Common myeloid progenitor, CD34-positive (primary cell): Measurements from ENCODE around the gene GPR137C. TPM values are rescaled to one million over a fixed set of nuclear protein-coding genes. Genes with fewer than 3 reads are reported as not detected.

Source experiments
- CTCF ChIA-PET: fragments of 350-600 bp; sonication (Branson Sonifier 250); formaldehyde crosslinking; loops from one replicate; lab custom pipeline; 2021; ENCODE audit warnings: antibody characterized with exemption; lab: Charles Lee
- POLR2A ChIA-PET: fragments of 350-600 bp; sonication (Branson Sonifier 250); formaldehyde crosslinking; loops from one replicate; lab custom pipeline; 2021; ENCODE audit warnings: antibody characterized with exemption; lab: Charles Lee
- DNase-seq, 3 donors: peaks; one replicate each; pipeline versions ENCODE4 v3.0.0 to v3.0.0-alpha.2; 2013
- H3K27ac ChIP-seq, 2 experiments: 1 replicate in 1 of 2; 2 replicates in 1 of 2; pipeline ENCODE4 v1.7.0; 2013; ENCODE audit warnings: inconsistent platforms in 2 of 2, low read length in 2 of 2, mild to moderate bottlenecking in 2 of 2, low read depth in 1 of 2, moderate library complexity in 1 of 2; ENCODE audit not compliant: severe bottlenecking in 2 of 2, insufficient read depth in 1 of 2, poor library complexity in 1 of 2
- H3K27me3 ChIP-seq, 5 experiments: replicated peaks in 2 of 5; 1 replicate in 3 of 5; 2 replicates in 2 of 5; pipeline versions ENCODE4 v1.6.1 to v1.7.0; 2013; ENCODE audit warnings: low read length in 4 of 5, mild to moderate bottlenecking in 2 of 5, moderate library complexity in 2 of 5, inconsistent platforms in 1 of 5; ENCODE audit not compliant: insufficient read depth in 5 of 5, control insufficient read depth in 4 of 5
- H3K36me3 ChIP-seq, 4 experiments: 1 replicate in 2 of 4; 2 replicates in 2 of 4; pipeline versions ENCODE4 v1.6.1 to v1.7.0; 2013; ENCODE audit warnings: low read length in 3 of 4, control low read depth in 1 of 4, mild to moderate bottlenecking in 1 of 4; ENCODE audit not compliant: control insufficient read depth in 4 of 4, insufficient read depth in 4 of 4
- H3K4me1 ChIP-seq, 4 experiments: 1 replicate in 3 of 4; 2 replicates in 1 of 4; pipeline versions ENCODE4 v1.6.1 to v1.7.1; 2013; ENCODE audit warnings: low read length in 3 of 4, mild to moderate bottlenecking in 3 of 4, control low read depth in 1 of 4, inconsistent platforms in 1 of 4, moderate library complexity in 1 of 4; ENCODE audit not compliant: control insufficient read depth in 4 of 4, insufficient read depth in 4 of 4; ENCODE audit errors: control extremely low read depth in 1 of 4
- H3K4me3 ChIP-seq, 7 experiments: 1 replicate in 4 of 7; 2 replicates in 3 of 7; pipeline versions ENCODE4 v1.5.1 to v1.7.0; 2013; ENCODE audit warnings: mild to moderate bottlenecking in 7 of 7, low read length in 6 of 7, moderate library complexity in 6 of 7, inconsistent platforms in 2 of 7, low read depth in 2 of 7, control low read depth in 1 of 7; ENCODE audit not compliant: insufficient read depth in 4 of 7, control insufficient read depth in 1 of 7; ENCODE audit errors: extremely low read depth in 1 of 7
- H3K9me3 ChIP-seq, 5 experiments: 1 replicate in 4 of 5; 2 replicates in 1 of 5; pipeline versions ENCODE4 v1.6.1 to v1.7.1; 2013; ENCODE audit warnings: low read length in 4 of 5, mild to moderate bottlenecking in 2 of 5, inconsistent platforms in 1 of 5, low read depth in 1 of 5, moderate library complexity in 1 of 5; ENCODE audit not compliant: control insufficient read depth in 4 of 5, insufficient read depth in 2 of 5; ENCODE audit errors: control extremely low read depth in 1 of 5
- WGBS: methylation state at CpG from one replicate; pipeline ENCODE4 v1.1.5; 2013; ENCODE audit not compliant: insufficient coverage; 5-methylcytosine and 5-hydroxymethylcytosine counted together
- polyA plus RNA-seq: library from polyadenylated mRNA; unstranded; fragments of 120-200 nt; gene quantifications from one replicate; pipeline ENCODE4 v1.2.1, GENCODE V29; 2013

Gene GPR137C, protein sequence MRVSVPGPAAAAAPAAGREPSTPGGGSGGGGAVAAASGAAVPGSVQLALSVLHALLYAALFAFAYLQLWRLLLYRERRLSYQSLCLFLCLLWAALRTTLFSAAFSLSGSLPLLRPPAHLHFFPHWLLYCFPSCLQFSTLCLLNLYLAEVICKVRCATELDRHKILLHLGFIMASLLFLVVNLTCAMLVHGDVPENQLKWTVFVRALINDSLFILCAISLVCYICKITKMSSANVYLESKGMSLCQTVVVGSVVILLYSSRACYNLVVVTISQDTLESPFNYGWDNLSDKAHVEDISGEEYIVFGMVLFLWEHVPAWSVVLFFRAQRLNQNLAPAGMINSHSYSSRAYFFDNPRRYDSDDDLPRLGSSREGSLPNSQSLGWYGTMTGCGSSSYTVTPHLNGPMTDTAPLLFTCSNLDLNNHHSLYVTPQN
- 0.54 TPM for polyA plus RNA-seq

DNA sequence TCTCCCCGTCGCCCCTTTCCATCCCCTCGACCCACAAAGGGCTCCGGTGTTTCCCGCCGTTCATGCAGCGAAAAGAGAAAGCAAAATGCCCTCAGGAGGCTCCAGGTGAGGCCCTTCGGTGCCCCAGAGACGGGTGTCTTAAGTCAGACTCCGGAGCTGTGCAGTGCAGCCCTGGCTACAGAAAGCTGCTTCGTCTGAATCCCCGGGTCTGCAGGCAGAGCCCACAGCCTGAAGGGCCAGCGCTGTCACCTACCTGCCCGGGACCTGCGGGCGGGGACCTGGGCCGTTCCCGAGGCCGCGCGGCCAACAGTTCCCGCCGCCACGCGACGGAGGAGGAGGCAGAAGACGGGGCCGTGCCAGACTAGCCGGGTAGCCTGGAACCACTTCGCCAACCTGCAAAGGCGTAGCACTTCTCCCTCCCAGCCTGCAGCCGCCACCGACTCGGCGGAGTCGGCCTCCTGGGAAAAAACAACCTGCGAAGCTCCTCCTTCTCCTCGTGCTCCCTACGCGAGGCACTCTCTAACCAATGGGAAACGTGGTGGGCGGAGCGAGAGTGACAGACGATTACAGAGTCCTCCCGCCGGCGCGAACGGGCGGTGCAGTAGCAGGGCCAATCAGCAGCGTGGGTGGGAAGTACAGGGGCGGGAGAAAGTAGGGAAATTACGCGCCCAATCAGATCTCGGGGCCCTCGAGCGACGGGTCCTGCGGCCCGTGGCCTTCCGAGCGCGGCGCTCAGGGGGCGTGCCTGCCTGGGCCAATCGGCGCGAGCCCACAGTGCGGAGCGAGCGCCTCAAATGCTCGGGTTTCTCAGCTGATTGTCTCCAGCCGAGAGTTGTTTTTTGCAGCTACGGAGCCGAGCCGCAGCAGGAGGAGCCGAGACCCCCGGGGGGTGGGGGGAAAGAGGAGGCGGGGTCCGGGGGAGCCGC lies at the start of gene GPR137C, which contains the start of gene TXNDC16:
TSS of gene GPR137C (plus strand) at position 774 of the 926 bp plus-strand sequence. CDS start 312 bp downstream, outside the sequence.
TSS of gene TXNDC16 (minus strand) at position 443 of the 926 bp plus-strand sequence. CDS start 8,948 bp downstream, outside the sequence.
- Histone ChIP-seq H3K4me3 (peak within 1 kb of the TSS; percentile 80 to 96 (median 91)), H3K27me3 (peaks cover 0 to 3% (median 0%) of the 10 kb centered on the region in 5 experiments), H3K27ac (peak within 1 kb of the TSS; percentile 47 to 84), H3K4me1 (peaks cover 19 to 38% (median 27%) of the 10 kb centered on the region in 4 experiments), H3K36me3 (peaks cover 0 to 4% (median under 1%) of the 10 kb centered on the region in 4 experiments), H3K9me3 (no peaks in the 10 kb centered on the region)
- ChIA-PET CTCF (interaction anchor here (0.8 to 3.0 kb wide), 8 partner anchors 9 to 235 kb away, joined by 3 to 12 read pairs (median 6); no protein-coding TSS in a partner anchor), POLR2A (interaction anchor here (0.7 to 1.5 kb wide), 2 partner anchors 127 to 241 kb away, joined by 3 read pairs; no protein-coding TSS in a partner anchor)
- DNase-seq, result peak; percentile 100
- 0% methylated on average over 60 of the region's 81 CpGs for WGBS

DNA sequence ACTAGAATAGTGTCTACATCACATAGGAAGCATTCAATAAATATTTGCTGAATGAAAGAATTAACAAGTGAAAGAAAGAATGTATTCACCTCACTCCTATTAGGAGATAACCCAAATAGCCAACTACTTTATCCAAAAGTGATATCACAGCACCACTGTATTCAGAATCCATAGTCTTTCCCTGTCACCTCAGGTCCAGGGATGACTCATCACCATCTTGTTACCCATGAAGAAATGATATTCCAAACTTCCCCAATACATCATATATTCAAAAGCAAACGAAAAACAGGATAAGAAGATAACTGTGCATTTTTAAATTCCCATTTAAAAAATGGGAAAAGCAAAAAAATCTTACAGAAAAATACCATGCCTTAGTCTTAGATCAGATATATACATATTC lies 39.4 kb upstream of the GPR137C start:
- H3K36me3 ChIP-seq, result peaks cover 0 to 10% (median 5%) of the 10 kb centered on the region in 4 experiments
- H3K4me3 ChIP-seq, result no peak overlapping the region
- WGBS, result no CpG with 5 or more reads among the region's 1 CpG
- no peak for DNase-seq
- ChIA-PET POLR2A (no interaction called here), CTCF (no interaction called here)
- H3K9me3 ChIP-seq, result no peaks in the 10 kb centered on the region
- H3K4me1 ChIP-seq, result no peaks in the 10 kb centered on the region
- H3K27ac ChIP-seq, result no peak overlapping the region
- no peaks in the 10 kb centered on the region for H3K27me3 ChIP-seq

DNA sequence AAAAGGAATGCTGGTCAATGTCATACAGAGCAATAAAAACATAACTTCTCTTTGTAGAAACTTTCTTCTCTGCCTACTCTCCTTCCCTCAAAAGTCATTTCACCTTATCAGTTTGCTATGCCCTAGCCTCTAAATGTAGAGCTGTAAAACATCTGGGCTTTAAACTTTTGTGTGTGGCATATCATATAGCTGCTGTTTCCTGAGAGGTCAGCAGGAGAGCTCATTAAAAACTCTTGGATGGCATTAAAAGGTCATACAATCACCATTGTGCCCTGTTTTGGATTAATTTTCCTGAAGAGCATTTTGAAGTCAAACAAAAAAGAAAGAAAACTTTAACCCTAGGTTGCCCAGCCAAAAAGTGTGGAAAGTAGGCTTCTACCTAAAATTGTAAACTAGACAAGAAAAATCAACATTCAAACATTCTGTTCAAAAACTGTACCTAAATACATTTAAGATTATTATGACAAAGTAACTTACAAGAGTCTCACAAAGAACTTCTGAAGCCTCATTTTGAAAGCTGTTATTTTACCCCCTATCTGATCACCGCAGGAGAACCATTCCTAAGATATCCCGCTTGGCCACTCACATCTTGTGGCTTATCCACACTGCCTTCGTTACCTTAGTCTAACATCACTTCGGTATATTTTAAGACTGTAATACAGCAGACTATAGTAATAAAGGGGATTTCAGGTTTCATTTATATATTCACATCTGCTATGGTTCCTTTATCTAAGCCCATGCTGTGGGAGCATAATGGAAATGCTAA lies 38.4 kb upstream of the GPR137C start:
- Histone ChIP-seq H3K36me3 (peaks cover 0 to 10% (median 5%) of the 10 kb centered on the region in 4 experiments), H3K4me3 (no peak overlapping the region), H3K27ac (no peak overlapping the region), H3K9me3 (no peaks in the 10 kb centered on the region), H3K27me3 (no peaks in the 10 kb centered on the region), H3K4me1 (no peaks in the 10 kb centered on the region)
- POLR2A ChIA-PET, result no interaction called here
- CTCF ChIA-PET, result no interaction called here
- WGBS, result no CpG with 5 or more reads among the region's 4 CpGs
- peak in 1 of 3 donors; percentile 9 for DNase-seq

DNA sequence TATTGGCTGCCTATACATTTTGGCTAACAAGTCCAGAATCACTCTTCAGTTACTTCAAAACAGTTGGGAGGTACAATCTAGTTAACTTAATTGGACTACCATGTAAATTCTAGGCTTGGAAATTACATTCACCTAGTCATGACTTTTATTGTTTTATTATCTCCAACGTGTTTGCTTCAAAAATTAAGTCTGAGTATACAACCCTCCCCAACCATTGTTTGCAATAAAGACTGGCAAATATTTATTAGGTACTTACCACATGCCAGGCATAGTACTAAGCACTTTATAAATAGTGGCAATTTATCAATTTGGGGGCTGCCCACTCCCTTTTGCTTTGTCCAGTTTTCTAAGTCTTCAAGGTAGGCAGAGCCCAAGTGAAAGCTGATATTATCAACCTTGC lies 30.6 kb upstream of the GPR137C start:
- ChIA-PET CTCF (no interaction called here), POLR2A (no interaction called here)
- WGBS, result no CpG with 5 or more reads among the region's 1 CpG
- DNase-seq, result no peak
- no peaks in the 10 kb centered on the region for H3K27me3 ChIP-seq
- H3K4me3 ChIP-seq, result no peak overlapping the region
- no peaks in the 10 kb centered on the region for H3K9me3 ChIP-seq
- no peak overlapping the region for H3K27ac ChIP-seq
- H3K36me3 ChIP-seq, result peaks cover 0 to 11% (median 8%) of the 10 kb centered on the region in 4 experiments
- H3K4me1 ChIP-seq, result no peaks in the 10 kb centered on the region

DNA sequence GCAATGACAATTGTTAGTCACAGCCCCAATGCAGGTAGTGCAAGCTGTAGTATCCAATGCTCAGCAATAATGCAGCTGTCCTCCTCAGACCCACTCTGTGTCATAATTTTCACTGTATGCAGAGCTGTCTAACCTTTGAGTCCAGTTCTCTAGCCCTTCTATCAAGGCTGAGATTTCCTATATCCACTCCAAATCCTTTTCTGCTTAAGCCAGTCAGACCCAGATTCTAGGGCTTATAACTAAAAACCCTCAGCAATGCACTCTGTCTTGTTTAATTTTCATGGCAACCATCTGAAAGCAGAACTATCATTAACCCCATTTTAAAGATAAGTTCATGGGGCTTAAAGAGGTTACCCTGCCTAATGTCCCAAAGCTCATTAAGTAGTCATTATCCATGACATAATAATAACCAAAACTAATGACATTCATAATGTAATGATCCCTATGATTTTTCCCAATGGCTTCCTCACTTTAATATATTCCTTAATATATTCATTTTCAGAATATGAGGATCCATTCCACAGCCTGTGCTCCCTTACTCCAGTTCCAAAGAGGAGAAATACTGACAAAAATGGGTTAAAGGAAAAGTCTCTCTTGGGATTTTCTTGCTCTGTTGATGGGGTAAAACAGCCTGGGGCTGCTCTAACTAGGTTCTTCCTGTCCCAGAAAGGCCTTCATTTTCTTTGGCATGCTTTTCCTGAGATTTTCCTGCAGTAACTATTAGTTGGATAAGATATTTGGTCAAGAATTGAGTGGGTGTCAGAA lies 29.9 kb upstream of the GPR137C start:
- ChIA-PET POLR2A (no interaction called here), CTCF (no interaction called here)
- Histone ChIP-seq H3K27ac (no peak overlapping the region), H3K27me3 (no peaks in the 10 kb centered on the region), H3K9me3 (no peaks in the 10 kb centered on the region), H3K4me1 (no peaks in the 10 kb centered on the region), H3K36me3 (peaks cover 0 to 9% (median 4%) of the 10 kb centered on the region in 4 experiments), H3K4me3 (no peak overlapping the region)
- DNase-seq, result no peak

DNA sequence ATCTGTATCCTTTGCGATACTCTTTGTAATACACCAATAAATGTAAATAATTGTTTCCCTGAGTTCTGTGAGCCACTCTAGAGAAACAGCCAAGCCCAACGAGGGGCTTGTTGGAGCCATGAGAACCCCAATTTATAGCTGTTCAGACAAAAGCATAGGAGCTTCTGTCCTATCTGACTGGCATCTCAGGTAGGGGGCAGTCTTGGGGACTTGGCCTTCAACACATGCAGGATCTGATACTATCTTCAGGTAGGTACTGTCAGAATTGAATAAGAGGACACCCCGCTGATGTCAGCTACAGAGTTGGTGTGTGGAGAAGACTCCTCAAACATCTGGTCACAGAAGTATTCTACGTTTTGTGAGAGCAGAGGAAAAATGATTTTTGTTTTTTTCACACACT lies 25.6 kb upstream of the GPR137C start:
- 100% methylated on average over 2 of the region's 4 CpGs for WGBS
- POLR2A ChIA-PET, result no interaction called here
- peaks cover 0 to 6% (median 3%) of the 10 kb centered on the region in 4 experiments for H3K36me3 ChIP-seq
- CTCF ChIA-PET, result interaction anchor here (0.9 kb wide), 1 partner anchor 33 kb away, joined by 3 read pairs; no protein-coding TSS in a partner anchor
- no peak for DNase-seq
- H3K27ac ChIP-seq, result no peak overlapping the region
- no peaks in the 10 kb centered on the region for H3K4me1 ChIP-seq
- H3K9me3 ChIP-seq, result no peaks in the 10 kb centered on the region
- no peaks in the 10 kb centered on the region for H3K27me3 ChIP-seq
- no peak overlapping the region for H3K4me3 ChIP-seq
